CD8-positive, alpha-beta memory T cell (primary cell): ENCODE results near the gene PRRG4. TPM values are rescaled to one million over a fixed set of nuclear protein-coding genes. Genes with fewer than 3 reads are reported as not detected.

Source experiments
- CTCF ChIA-PET: fragments of 350-600 bp; sonication (Branson Sonifier 250); formaldehyde crosslinking; loops from one replicate; lab custom pipeline; 2021; ENCODE audit warnings: antibody characterized with exemption; lab: Charles Lee
- POLR2A ChIA-PET: fragments of 350-600 bp; sonication (Branson Sonifier 250); formaldehyde crosslinking; loops from one replicate; lab custom pipeline; 2021; ENCODE audit warnings: antibody characterized with exemption; lab: Charles Lee
- DNase-seq, 5 donors: peaks; one replicate each; pipeline versions ENCODE4 v3.0.0 to v3.0.0-alpha.2; 2020 to 2022; ENCODE audit warnings: mixed read lengths in 1 of 5
- H3K27ac ChIP-seq: one replicate; pipeline ENCODE4 v1.7.0; 2013; ENCODE audit warnings: low read depth, mild to moderate bottlenecking, low read length, moderate library complexity
- H3K27me3 ChIP-seq: 2 replicates; pipeline ENCODE4 v1.7.0; 2013; ENCODE audit warnings: low read length, mild to moderate bottlenecking; ENCODE audit not compliant: insufficient read depth, poor library complexity, severe bottlenecking
- H3K36me3 ChIP-seq: 2 replicates; pipeline ENCODE4 v1.7.0; 2013; ENCODE audit warnings: mild to moderate bottlenecking, low read length, moderate library complexity; ENCODE audit not compliant: insufficient read depth
- H3K4me1 ChIP-seq: 2 replicates; pipeline ENCODE4 v1.7.0; 2013; ENCODE audit warnings: mild to moderate bottlenecking, low read length, moderate library complexity; ENCODE audit not compliant: insufficient read depth
- H3K4me3 ChIP-seq: 2 replicates; pipeline ENCODE4 v1.7.0; 2013; ENCODE audit warnings: mild to moderate bottlenecking, low read length
- H3K9me3 ChIP-seq: 2 replicates; pipeline ENCODE4 v1.7.0; 2013; ENCODE audit warnings: mild to moderate bottlenecking, low read length
- H3K27ac Mint-ChIP-seq, 8 donors: one replicate each; pipeline ENCODE4 v1.8.0; 2020 to 2021; ENCODE audit warnings: mixed read lengths in 8 of 8, mild to moderate bottlenecking in 6 of 8, inconsistent platforms in 3 of 8, moderate library complexity in 3 of 8
- H3K27me3 Mint-ChIP-seq, 2 donors: one replicate each; pipeline ENCODE4 v1.8.0; 2020 to 2021; ENCODE audit warnings: mixed read lengths in 2 of 2, mild to moderate bottlenecking in 1 of 2, moderate library complexity in 1 of 2
- H3K36me3 Mint-ChIP-seq, 3 donors: one replicate each; pipeline ENCODE4 v1.8.0; 2020 to 2021; ENCODE audit warnings: mixed read lengths in 3 of 3, inconsistent platforms in 1 of 3, mild to moderate bottlenecking in 1 of 3
- H3K4me1 Mint-ChIP-seq, 3 donors: one replicate each; pipeline ENCODE4 v1.8.0; 2020 to 2021; ENCODE audit warnings: mixed read lengths in 3 of 3, inconsistent platforms in 1 of 3, mild to moderate bottlenecking in 1 of 3
- H3K4me3 Mint-ChIP-seq, 7 donors: one replicate each; pipeline ENCODE4 v1.8.0; 2020 to 2021; ENCODE audit warnings: mixed read lengths in 7 of 7, mild to moderate bottlenecking in 6 of 7, moderate library complexity in 4 of 7, inconsistent platforms in 2 of 7
- H3K9me3 Mint-ChIP-seq, 5 donors: one replicate each; pipeline ENCODE4 v1.8.0; 2020 to 2022; ENCODE audit warnings: mixed read lengths in 5 of 5, mild to moderate bottlenecking in 3 of 5, moderate library complexity in 2 of 5, inconsistent platforms in 1 of 5
- polyA plus RNA-seq: library from polyadenylated mRNA; unstranded; fragments of 300-500 nt; fragmentation: Illumina TruSeq; gene quantifications from one replicate; pipeline ENCODE4 v1.2.3, GENCODE V29; 2021
- total RNA-seq, 2 experiments: library from RNA; stranded (reverse); gene quantifications; one replicate each; pipeline ENCODE4 v1.2.3, GENCODE V29; 2021

The PRRG4 gene
- total and polyA plus RNA-seq, 3 experiments from 2014 or later = 0.51 to 0.68 TPM; not detected in 1

GRCh38 chr11:32905028-32905667, 75.4 kb downstream of the PRRG4 start:
- Histone ChIP-seq H3K4me3 (no peak overlapping the region), H3K27me3 (no peaks in the 10 kb centered on the region), H3K27ac (no peak overlapping the region), H3K4me1 (no peaks in the 10 kb centered on the region), H3K9me3 (no peaks in the 10 kb centered on the region), H3K36me3 (no peaks in the 10 kb centered on the region)
- no peak for DNase-seq
- Mint-ChIP-seq H3K36me3 (peaks cover 0 to 10% (median 2%) of the 10 kb centered on the region in 3 donors), H3K27me3 (no peaks in the 10 kb centered on the region), H3K4me1 (peaks cover 10 to 29% (median 18%) of the 10 kb centered on the region in 3 donors), H3K9me3 (no peaks in the 10 kb centered on the region), H3K27ac (no peak overlapping the region), H3K4me3 (no peak overlapping the region)
- POLR2A ChIA-PET = no interaction called here
- CTCF ChIA-PET = interaction anchor here (1.8 kb wide), 1 partner anchor 9 kb away, joined by 4 read pairs; no protein-coding TSS in a partner anchor

Other genes starting within 250 kb of the PRRG4 start
- gene EIF3M, start 246.1 kb upstream of the PRRG4 start, total RNA-seq = 100 to 1,000 TPM; 409 to 419 TPM
- 229 TPM for gene EIF3M, start 246.1 kb upstream of the PRRG4 start, polyA plus RNA-seq
- gene CCDC73, start 35.3 kb upstream of the PRRG4 start, total RNA-seq = not detected
- not detected for gene CCDC73, start 35.3 kb upstream of the PRRG4 start, polyA plus RNA-seq
- gene QSER1, start 62.9 kb downstream of the PRRG4 start, total RNA-seq = 10 to 100 TPM; 10.6 to 12.3 TPM
- gene QSER1, start 62.9 kb downstream of the PRRG4 start, polyA plus RNA-seq = 0.93 TPM
- gene DEPDC7, start 186.0 kb downstream of the PRRG4 start, total RNA-seq = 1 to 10 TPM; 1.7 to 1.8 TPM
- gene DEPDC7, start 186.0 kb downstream of the PRRG4 start, polyA plus RNA-seq = 0.15 TPM
- 10 to 100 TPM; 22.1 to 22.2 TPM for gene TCP11L1, start 209.6 kb downstream of the PRRG4 start, total RNA-seq
- gene TCP11L1, start 209.6 kb downstream of the PRRG4 start, polyA plus RNA-seq = 7.5 TPM